HG03565 (cell line): ENCODE data around the gene ACOT7.
A peak's percentile ranks its signal among the peaks of the same experiment; 100 is the strongest.

ENCODE experiments used
- ATAC-seq: cut with Tn5 transposase; IDR thresholded peaks from one replicate; pipeline ENCODE4 v1.9.1; 2021; ENCODE audit warnings: mild to moderate bottlenecking, moderate library complexity; ENCODE audit not compliant: unreplicated experiment

Gene ACOT7

DNA sequence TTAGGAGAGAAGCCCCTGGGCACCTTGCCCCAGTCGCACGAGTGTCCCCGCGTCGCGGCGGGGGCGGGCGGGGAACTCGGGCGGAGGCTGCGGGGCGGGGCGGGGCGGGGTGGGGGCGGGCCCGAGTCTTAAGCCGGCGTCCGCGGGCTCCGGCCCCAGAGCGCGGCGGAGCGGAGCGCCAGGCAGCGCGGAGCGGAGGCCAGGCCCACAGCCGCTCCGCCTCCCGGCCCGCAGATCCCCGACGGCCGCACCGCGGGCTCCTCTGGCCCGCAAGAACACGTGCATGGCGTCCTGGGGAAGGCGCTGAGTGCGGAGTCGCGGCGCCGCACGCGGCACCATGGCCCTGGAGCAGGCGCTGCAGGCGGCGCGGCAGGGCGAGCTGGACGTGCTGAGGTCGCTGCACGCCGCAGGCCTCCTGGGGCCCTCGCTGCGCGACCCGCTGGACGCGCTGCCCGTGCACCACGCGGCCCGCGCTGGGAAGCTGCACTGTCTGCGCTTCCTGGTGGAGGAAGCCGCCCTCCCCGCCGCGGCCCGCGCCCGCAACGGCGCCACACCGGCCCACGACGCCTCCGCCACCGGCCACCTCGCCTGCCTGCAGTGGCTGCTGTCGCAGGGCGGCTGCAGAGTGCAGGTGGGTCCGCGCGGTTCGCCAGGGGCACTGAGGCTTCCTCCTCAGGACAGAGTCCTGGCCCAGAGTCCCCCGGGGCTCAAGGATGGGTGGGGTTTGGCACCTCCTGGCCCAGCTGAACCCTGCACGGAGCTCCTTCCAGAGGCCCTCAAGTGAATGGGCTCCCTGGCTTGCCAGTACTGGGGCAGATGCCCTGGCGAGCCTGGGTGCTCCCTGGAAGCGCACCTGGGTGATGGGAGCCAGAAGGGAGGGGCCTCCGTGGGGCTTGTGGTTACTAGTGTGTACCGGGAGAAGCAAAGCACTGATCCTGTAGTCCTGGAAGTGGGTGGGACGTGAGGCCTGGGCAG is 31.3 kb upstream of the ACOT7 start, which contains the start of gene ESPN:
Gene ESPN (plus strand): TSS at position 158 of the 975 bp plus-strand sequence. CDS start 180 bp downstream, at position 338.
- no peak for ATAC-seq

DNA sequence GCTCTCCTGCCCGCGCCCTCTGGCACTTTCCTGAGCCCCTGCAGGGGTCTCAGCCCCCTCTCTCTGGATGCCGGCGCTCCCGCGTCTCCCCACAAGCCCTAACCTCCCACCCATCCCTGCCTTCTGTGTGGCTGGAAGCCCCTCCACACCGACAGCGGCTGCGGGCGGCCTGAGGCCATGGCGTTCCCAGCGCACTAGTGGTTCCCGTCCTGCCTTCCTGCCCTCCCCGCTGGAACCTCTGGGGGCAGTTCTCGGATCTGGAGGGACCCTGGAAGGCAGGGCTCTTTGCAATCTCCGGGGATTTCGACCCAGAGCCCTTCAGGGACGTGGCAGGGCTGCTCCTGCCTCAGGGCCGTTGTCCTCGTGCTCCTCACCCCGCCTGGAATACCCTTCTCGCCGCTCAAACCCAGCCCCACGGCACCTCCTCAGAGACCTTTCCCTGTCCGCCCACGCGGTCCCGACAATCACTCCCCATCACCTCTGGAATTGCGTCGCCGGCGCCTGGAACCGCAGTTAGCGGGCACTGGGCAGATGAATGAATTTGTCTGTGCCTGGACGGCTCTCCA is 30.5 kb upstream of the ACOT7 start:
- no peak for ATAC-seq

- ATAC-seq, result no peak
These were observed 29.9 kb upstream of the ACOT7 start for GRCh38 chr1:6423321-6423999.

DNA sequence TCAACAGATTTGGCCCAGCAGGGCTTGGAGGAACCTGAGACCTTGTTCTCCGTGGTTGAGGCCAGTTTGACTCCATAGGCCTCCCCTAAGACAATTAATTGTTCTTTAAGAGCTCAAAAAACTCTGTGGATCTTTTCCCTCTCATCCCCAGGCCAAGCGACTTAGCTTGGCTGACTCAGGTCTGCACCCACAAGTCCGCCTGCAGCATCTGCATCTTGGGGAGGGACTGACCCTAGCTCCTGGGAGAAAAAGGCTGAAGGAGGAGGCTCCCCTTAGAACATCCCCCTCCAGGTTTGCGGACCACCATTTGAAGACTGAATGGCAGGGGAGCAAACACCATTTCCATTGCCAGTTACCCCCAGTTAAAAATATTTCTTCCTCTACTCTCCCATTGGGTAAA is 27.7 kb upstream of the ACOT7 start:
- no peak for ATAC-seq

GRCh38 chr1:6420454-6421042 is 27.0 kb upstream of the ACOT7 start:
- no peak for ATAC-seq

DNA sequence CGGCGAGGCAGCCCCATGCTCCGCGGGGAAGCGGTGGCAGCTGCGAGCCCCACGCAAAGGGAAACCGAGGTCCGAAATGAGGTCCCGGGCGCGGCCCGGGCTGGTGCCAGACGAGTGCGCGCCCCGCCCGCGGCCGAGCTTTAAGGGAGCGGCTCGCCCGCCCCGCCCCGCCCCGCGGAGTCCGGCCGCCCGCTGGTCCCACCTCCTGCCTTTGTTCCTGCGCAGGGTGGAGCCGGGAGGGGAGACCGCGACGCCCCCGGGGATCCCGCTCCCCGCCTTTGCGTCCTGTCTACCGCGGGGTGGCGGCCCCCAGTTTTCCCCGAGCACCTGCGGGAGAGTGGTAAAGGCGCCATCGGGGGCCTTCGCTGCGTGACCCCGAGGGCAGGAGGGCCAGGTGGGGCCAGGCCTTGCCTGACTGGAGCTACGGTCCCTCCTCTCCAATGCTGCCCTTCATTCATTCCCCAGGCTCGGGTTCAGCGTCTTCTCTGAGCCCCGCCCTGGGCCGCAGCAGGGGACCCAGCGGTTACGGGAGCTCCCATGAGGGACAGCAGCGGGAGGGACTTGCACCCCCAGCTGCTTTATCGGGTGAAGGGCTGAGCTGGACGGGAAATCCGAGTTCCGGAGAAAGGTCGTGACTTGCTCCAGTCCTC is 26.4 kb upstream of the ACOT7 start, which contains the start of gene HES2:
Gene HES2 (minus strand): TSS at position 116 of the 650 bp plus-strand sequence. CDS start 99 bp downstream, at position 17.
- ATAC-seq, result no peak

DNA sequence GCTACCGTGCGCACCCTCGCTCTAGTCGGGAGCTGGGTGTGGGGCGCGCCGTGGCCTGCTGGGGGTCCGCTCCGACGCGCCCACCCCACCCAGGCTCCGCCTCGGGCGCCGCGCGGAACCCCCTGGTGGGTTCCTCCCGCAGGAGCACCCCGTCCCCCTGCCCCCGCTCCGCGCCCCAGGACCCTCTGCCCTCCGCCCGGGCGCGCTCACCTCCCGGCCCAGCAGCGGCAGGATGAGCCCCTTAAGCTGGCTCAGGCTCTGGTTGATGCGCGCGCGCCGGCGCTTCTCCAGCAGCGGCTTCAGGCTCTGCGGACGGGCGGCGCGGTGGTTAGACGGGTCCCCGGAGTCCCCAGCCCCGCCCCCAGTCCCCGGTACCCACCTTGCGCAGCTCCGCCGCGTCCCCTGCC is 25.8 kb upstream of the ACOT7 start:
- ATAC-seq, result no peak

DNA sequence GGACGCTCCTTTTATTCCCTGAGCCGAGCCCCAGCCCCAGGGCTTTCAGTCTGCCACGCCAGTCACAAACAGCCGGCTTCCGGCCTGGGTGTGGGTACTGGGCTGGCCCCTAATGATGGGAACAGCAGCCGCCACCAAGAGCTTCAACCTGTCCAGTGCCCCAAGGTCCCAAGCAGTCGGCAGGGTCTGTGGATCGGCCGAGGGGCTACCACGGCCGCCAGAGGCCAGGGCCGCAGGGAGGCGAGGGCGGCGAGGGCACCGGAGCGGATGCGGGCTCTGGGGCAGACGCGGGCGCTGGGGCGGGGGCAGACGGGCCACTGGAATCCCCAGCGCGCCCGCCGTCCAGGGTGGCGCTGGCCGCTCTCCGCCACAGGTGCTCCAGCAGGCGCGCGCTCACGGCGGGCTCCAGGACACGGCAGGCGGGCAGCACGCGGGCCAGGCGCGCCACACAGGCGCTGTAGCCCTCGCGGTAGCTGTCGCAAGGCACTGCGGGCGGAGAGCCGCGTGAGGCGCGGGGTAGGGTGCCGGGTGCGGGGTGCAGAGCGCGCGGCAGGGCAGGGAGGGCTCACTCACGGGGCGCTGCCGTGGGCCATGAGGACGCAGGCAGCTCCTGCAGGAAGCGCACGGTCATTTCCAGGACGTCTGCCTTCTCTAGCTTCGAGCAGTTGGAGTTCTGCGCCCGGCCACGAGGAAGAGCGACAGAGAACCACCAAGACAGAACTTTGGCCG is 25.3 kb upstream of the ACOT7 start:
- ATAC-seq, result no peak

DNA sequence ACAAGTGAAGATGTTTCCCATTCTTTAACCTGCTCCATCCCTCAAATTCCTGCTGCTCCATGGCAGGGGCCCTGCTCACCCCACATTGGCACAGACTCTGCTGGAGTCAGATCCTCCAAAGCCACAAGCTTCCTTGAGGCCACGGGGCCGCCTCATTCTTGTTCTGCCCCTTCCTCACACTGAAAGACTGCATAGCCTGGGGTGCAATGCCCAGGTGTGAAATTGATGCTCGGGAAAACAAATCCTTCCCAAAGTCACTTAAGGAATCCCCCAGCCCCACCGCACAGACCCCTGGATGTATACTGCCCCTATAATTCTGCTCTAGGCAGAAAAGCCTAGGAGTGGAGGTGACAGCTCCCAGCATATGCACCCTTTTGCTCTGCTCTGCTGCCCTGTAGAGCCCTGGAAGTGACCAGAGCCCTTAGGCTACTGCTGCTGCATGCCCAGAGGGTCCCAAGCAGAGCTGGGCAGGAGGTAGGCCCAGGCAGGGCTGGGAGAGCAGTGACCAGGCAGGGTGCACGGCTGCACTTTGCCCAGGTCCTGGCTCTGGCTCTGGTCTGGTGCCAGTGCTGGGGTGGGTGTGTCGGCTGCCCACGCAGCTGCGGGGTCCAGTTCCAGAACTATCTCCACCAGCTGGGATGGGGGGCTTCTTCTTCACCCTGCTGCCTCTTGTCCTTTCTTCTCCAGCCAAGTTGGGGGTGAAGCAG is 24.5 kb upstream of the ACOT7 start:
- ATAC-seq, result no peak

- no peak for ATAC-seq
These were observed 23.3 kb upstream of the ACOT7 start for GRCh38 chr1:6416906-6417305.

- no peak for ATAC-seq
These were observed 22.7 kb upstream of the ACOT7 start for GRCh38 chr1:6416295-6416656.

DNA sequence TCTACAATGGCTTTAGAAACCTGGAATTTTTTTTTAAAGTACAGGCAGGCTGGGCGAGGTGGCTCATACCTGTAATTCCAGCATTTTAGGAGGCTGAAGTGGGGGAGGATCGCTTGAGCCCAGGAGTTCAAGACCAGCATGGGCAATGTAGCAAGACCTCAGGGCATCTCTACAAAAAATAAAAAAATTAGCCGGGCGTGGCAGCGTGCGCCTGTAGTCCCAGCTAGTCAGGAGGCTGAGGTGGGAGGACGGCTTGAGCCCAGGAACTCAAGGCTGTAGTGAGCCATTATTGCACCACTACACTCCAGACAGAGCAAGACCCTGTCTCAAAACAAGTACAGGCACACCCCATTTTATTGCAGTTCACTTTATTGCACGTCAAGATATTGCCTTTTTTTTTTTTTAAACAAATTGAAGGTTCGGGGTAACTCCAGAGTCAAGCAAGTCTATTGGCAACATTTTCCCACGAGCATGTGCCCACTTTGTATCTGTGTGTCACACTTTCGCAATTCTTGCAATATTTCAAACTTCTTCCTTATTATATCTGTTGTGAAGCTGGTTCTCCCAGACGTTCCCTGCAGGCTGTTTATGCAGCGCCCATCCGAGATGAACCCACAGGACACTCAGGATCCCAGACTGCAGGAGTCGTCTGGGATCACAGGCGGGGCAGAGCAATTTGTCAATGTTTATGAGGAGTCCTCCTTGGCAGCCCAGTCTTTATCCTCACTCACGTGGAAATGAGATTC is 21.5 kb upstream of the ACOT7 start:
- no peak for ATAC-seq

DNA sequence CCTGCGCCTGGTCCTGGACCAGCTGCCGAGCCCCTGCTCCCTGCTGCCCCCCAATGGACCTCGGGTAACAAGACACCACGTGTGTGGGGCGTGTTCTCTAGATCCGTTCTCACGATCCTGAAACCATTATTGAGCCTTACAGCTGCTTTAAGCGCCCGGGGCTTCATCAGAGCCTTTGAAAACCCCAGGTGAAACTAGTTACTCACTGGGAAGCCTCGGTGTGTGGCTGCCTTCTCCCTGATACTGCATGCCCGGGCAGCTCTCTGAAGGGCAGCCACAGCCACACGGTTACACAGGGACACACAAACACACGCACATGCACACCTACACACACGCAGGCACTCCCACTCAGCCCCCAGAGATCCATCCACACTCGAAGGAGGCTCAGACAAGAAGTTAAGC is 20.9 kb upstream of the ACOT7 start:
- ATAC-seq, result peak; percentile 51

- ATAC-seq, result no peak
These were observed 19.3 kb upstream of the ACOT7 start for GRCh38 chr1:6412896-6413295.

DNA sequence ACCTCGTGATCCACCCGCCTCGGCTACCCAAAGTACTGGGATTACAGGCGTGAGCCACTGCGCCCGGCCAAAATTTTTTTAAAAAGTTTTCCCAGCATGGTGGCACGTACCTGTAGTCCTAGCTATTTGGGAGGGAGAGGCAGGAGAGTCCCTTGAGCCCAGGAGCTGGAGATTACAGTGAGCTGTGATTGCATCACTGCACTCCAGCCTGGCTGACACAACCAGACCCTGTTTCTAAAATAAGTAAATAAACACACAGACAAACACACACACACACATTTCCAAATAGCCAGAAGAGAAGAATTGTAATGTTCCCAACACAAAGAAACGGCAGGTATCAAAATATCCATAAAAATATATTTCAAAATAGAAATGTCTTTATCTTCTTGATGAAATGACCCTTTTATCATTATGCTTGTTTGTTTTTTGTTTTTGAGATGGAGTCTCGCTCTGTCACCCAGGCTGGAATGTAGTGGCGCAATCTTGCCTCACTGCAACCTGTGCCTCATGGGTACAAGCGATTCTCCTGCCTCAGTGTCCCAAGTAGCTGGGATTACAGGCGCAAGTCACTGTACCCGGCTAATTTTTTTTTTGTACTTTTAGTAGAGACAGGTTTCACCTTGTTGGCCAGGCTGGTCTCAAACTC is 16.8 kb upstream of the ACOT7 start:
- ATAC-seq, result no peak

DNA sequence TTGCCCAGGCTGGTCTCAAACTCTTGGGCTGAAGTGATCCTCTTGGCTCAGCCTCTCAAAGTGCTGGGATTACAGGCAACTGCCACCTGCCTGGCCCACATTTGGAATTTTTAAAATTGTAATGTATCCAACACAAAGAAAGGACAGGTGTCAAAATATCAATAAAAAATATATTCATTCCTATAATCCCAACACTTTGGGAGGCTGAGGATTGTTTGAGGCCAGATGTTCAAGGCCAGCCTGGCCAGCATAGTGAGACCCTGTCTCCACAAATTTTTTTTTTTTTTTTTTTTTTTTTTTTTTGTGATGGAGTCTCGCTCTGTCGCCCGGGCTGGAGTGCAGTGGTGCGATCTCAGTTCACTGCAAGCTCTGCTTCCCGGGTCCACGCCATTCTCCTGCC is 16.2 kb upstream of the ACOT7 start:
- no peak for ATAC-seq

DNA sequence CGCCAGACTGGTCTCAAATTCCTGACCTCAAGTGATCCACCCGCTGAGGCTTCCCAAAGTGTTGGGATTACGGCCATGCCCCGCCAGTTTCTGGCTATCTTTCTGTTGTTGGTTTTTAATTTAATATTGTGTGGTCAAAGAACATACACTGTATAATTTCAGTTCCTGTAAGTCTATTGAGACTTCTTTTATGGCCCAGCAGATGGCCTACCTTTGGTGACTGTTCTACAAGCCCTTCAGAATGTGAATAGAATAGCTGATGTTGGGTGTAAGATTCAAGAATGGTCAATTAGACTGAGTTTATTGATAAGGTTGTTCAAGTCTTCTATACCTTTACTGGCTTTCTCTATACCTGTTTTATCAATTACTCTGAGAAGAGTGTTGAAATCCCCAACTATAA is 15.5 kb upstream of the ACOT7 start:
- no peak for ATAC-seq

- no peak for ATAC-seq
These were observed 14.5 kb upstream of the ACOT7 start for GRCh38 chr1:6408023-6408422.
